ENCODE data around the gene PPP2R2D.
"Not testable (repeated sequence)": the region's sequence is repeated elsewhere in the genome, so short reads cannot be mapped to it uniquely, and the experiment has no call there.

The PPP2R2D gene

DNA sequence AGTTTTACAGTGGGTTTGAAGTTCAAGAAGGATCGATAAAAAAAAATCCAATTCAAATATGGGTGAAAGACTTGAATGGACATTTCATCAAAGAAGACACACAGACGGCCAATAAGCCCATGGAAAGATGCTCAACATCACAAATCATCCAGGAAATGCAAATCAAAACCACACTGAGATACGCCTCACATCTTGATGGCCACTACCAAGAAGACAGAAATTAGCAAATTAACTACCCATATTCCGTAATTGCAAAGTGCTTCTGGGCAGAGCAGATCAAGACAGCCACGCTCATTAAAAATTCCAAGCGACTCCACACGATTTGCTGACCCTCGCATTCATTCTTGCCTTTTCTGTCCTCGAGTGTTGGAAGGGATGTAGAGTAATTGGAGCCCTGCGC, 34.1 kb upstream of the PPP2R2D start:
- no peak for DNase-seq (ENCODE audit: low read depth in 2 of 3, low spot score in 1 of 3)

DNA sequence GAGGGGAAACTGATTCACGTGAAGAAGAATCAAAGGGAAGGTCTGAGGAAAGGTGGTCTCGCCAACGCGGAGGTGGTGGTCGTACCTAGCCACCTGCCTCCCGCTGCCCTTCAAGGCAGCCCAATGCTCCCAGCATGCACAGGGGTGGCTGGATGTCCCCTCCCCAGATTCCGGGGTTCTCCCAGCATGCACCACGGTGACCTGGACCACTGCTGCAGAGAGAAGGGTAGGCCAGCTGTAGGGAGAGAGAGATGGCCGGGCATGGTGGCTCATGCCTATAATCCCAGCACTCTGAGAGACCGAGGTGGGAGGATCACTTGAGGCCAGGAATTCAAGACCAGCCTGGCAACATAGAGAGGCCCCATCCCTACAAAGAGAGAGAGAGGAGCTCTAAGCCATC, 32.4 kb upstream of the PPP2R2D start:
- DNase-seq (ENCODE audit: low read depth in 2 of 3, low spot score in 1 of 3), result no peak

DNA sequence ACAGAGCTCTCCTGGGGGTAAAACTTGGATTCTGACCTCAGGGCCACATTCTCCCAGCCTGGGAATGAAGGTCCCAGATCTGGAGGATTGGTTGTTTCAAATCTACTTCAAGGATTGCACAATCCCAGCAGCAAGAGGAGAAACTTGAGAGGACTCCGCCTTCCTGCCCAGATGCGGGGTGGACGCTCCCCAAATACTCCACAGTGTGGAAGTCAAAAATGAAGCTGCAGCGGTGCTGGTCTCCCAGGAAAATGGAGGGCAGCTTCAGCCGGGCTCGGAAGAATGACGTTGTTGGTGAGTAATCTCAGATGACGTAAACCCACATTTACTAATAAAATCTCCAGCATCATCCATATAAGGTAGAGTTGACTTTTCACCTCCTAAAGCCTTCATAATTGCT, 31.5 kb upstream of the PPP2R2D start:
- DNase-seq (ENCODE audit: low read depth in 2 of 3, low spot score in 1 of 3), result no peak

DNA sequence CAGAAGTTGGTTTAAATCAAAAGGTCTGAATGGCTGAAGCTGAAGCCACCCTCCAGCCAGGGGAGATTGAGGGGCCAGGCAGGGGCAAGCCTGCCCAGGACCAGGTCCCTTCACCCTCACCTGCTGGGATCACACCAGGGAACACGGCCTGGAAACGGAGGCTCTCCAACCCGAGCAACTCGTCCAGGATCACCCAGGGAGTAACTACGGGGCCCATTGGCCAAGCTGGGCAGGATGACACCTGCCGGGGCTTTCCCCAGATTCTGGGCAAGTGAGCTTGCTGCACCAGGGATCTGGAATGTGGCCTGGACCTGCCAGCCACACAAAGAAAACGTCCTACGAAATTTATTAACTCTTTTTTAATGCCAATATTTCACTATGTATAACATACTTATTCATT, 30.4 kb upstream of the PPP2R2D start:
- DNase-seq (ENCODE audit: low read depth in 2 of 3, low spot score in 1 of 3), result no peak

DNA sequence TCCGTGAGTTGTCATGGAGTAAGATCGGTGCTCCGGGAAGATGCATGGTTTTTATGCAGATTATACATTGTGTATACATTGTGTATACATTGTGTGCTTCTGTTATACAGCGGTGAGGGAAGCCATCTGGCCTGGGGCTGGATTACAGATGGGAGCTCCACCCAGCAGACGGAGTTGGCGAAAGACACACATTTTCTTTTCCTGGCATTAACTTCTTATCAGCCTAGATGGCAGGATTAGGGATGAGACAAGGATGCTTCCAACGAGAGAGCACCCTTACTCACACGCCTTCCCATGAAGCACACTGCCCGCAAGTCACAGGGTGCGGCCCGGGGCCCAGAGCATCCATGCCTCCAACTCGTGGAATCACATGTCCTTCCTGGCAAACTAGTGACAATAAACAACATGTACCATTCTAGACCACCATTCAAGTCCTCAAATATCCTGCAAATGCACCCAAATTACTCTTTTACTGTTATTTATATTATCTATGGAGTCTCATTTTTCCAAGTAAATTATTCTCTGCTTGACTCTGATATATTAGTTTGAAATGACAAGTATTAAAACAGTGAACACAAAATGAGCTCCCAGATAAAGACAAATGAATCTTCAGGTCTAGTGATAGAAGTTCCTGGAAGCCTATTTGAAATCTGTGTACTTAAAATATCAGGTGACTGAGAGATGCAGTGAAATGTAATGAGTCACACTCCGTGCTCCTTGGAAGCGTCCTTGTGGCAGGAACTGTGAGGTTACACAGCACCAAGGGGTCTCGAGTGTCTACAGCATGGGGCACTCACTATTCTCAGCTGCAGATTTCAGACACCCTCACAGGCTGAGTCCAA, 29.8 kb upstream of the PPP2R2D start:
- DNase-seq (ENCODE audit: low read depth in 2 of 3, low spot score in 1 of 3), result no peak

DNA sequence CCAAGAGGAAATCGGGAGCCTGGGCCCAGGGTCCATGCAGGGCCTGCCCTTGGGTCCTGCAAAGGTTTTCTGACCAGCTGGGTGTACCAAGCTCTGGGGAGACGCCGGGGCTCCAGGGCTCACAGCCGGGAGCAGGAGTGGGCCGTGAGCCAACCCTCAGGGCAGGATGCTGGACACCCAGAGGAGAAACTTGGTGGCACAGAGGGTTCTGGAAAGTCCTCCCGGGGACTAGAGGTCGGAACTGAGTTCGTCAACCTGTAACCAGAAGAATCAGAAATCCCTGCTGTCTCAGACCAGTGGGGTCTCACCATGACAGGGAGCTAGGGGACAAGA, 29.2 kb upstream of the PPP2R2D start:
- no peak for DNase-seq (ENCODE audit: low read depth in 2 of 3, low spot score in 1 of 3)

DNA sequence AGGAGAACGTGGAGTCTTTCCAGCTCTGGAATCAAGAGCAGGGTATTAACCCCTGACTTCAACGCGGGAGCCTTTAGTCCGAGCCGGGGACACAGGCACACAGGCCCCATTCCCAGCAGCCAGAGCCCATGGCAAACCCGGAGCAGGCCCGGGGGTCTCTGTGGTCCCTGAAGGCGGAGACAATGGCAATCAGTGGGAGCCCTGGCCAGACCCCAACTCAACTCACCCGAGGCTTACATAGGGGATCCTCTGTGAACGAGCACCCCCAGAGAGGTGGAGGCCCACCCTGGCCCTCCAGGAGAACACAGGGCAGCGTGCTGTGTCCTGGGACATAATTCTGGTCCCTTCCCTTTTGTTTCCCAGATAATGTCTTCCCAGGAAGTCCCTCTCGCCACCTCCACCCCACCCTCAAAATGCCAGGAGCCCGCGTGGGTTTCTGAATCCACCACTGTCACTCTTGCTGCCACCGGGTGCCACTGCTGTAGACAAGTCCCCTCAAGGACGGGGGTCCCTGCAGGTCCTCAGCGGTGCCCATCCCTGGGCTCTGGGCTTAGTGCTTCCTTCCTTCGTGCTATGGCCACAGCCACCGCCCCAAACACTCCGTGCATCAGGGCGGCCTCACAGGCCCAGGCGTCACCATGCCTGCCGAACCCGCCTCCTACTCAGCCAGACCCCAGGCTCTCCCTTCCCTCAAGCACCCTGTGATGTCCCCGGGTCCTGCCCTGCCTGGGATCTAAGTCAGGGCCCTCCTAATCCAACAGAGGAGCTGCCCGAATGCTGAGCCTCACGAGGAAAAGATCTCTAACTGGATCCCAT, 28.6 kb upstream of the PPP2R2D start:
- DNase-seq (ENCODE audit: low read depth in 2 of 3, low spot score in 1 of 3), result no peak

DNA sequence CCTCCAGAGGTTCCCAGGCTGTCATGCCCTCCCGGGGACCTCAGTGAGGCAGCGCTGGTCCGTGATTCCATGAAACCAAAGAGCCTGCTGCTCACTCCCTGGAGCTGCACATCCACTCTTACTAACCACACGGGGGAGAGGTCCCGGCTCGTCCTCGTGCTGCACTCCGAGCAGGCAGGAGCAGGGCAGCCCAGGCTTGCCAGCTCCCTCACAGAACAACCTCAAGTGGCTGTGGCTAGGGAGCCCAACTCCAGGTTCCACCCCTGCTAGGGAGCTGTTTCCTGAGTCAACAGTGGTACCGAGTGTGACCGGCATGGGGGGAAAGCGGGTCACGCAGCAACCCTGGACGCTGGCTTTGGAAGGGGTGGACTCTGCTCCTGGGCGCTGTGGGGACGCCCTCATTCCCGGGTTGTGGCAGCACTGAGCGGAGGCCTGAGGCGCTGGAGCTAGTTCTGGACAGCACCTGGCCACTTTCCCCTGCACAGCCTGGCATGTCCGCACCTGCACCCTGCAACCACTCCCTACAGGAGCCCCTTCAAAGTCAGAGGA, 27.9 kb upstream of the PPP2R2D start:
- DNase-seq (ENCODE audit: low read depth in 2 of 3, low spot score in 1 of 3), result no peak

DNA sequence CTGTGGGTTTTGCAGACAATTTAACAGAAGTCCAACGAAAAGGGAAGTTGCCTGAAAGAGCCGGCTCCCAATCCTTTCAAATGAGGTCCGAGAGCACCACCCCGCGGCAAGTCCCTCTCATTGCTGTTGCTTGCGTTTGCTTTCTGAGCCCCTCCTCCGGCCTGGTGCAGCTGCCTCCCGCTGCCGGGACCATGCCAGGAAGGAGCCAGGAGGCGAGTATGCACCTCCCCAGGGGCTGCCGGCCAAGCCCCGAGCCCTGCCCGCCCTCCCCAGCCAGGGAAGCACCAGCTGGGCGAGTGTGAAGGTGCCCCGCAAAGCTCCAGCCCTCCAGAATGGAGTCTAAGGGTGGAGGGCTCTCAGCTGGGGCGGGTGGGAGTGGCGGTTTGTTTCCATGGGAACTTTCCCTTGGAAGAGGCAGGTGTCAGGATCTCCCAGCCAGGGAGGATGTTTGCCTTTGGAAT, 25.8 kb upstream of the PPP2R2D start:
- DNase-seq (ENCODE audit: low read depth in 2 of 3, low spot score in 1 of 3), result peak; percentile 45 to 69 (median 62)

DNA sequence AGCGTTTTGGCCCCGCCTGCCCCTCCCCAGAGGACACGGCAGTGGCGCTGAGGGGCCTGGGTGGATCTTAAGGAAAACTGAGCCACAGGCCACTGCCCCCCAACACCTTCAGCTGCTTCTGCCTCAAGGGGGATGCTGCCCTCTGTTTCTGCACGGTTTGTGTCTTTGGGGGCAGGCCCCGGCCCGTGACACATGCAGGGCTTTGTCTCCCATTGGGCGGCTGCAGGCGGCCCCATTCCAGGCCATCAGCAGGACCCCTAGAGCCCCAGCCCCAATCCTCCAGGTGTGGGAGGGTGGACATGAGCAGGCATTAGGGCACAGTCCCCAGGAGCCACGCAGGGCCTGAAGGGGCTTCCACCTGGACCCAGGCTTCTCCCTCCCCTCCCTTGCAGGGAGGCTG, 25.3 kb upstream of the PPP2R2D start:
- no peak for DNase-seq (ENCODE audit: low read depth in 2 of 3, low spot score in 1 of 3)

DNA sequence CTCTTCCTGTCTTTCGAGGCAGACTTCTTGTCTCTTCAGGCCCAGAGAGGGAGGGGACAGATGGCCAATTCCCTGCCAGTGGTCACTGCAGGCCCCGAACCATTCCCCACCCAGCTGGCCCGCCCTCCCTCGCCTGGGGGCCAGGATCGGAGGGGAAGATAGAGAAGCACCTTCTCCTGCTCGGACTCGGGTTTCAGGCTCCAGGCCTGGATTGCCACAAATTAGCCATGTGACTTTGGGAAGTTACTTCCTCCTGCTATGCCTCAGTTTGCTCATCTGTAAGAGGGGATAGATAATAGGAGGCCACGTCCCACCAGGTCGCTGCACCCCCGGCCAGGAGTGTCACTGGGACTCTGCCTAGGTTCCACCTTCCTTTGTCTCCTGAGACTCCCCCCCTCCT, 24.8 kb upstream of the PPP2R2D start:
- DNase-seq (ENCODE audit: low read depth in 2 of 3, low spot score in 1 of 3), result no peak

DNA sequence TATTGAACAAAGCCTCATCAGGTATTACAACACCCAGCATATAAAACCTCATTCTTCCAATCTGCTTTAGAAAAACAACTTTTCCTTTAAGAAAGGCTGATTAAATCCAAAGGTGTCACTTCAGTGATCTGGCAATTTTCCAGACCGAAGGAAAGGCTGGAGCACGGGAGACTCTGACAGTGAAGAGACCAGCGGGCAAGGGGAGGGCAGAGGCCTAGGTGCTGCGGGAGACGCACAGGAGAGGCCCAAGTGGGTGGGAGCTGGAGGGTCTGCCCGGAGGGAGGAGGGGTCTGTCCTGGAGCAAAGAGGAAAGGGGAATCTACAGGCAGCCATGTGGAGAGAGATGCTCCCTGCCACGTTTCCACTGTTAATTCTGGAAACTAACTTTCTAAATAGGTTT, 24.3 kb upstream of the PPP2R2D start:
- DNase-seq (ENCODE audit: low read depth in 2 of 3, low spot score in 1 of 3), result no peak

DNA sequence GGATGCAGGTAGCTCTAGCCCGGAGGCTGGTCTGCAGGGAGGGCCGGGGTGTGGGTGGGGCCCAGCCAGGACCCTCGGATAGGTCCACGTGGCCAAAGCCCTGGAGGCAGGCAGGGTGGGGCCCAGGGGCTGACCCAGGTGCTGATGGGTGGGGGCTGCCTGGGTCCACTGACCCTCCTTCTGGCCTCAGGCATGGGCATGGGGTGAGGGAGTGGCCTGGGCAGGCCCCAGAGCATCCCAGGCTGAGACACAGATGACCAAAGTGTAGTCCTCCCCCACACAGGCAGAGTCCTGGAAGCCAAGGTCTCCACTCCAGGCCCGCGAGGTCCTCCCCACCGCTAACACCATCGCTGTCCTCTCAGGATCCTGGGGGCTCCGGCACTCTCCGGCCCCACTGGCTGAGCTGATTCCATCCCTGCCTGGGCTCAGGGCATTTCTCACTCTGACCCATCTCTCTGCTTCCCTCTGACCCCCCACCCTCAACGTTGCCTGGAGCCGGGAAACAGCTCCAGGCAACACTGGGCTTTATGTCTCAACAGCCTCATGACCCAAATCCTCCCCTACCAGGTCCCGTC, 20.7 kb upstream of the PPP2R2D start:
- DNase-seq (ENCODE audit: low read depth in 2 of 3, low spot score in 1 of 3), result no peak

DNA sequence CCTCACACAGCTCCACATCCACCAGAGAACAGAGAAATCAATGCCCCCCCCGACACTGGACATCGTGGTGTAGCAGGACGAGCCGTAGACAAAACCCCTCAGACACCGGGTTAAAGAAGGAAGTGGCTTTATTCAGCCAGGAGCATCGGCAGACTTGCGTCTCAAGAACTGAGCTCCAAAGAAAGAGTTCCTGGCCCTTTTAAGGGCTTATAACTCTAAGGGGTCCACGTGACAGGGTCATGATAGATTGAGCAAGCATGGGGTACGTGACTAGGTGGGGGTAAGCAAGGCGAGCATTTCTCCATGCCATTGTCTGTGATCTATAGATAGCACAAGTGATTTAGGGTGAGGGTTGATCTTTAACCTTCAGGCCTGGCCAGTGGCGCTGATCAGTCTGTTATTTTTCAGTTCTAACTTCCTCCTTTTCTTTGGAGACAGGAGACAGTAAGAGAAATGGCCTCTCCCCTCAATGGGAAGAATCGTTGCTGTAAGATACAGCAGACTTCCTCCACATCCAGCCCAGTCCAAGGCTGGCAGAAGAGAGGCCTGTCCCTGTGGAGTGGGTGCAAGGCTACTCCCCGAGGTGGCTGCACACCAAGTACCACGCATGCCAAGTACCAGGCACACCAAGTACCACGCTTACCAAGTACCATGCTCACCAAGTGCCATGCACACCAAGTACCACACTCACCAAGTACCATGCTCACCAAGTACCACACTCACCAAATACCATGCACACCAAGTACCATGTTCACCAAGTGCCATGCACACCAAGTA, 19.5 kb upstream of the PPP2R2D start:
- no peak for DNase-seq (ENCODE audit: low read depth in 2 of 3, low spot score in 1 of 3)

DNA sequence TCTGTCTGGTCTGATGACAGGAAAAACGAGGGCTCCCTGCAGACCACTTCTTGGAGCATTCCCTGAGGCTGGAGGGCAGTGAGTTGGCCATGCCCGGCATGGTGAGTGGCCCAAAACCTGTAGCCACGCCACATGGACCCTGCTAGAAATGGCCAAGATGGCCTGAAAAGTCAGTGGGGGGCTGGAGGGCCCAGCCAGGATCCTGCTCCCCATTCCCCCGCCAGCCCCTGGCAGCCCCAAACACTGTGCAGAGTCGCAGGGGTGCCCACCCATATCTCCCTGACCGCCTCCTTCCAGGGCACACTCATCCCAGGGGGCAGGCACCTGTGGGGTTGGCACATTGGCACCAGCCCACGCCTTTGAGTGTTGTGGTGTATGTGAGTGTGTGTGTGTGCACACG, 18.7 kb upstream of the PPP2R2D start:
- no peak for DNase-seq (ENCODE audit: low read depth in 2 of 3, low spot score in 1 of 3)

DNA sequence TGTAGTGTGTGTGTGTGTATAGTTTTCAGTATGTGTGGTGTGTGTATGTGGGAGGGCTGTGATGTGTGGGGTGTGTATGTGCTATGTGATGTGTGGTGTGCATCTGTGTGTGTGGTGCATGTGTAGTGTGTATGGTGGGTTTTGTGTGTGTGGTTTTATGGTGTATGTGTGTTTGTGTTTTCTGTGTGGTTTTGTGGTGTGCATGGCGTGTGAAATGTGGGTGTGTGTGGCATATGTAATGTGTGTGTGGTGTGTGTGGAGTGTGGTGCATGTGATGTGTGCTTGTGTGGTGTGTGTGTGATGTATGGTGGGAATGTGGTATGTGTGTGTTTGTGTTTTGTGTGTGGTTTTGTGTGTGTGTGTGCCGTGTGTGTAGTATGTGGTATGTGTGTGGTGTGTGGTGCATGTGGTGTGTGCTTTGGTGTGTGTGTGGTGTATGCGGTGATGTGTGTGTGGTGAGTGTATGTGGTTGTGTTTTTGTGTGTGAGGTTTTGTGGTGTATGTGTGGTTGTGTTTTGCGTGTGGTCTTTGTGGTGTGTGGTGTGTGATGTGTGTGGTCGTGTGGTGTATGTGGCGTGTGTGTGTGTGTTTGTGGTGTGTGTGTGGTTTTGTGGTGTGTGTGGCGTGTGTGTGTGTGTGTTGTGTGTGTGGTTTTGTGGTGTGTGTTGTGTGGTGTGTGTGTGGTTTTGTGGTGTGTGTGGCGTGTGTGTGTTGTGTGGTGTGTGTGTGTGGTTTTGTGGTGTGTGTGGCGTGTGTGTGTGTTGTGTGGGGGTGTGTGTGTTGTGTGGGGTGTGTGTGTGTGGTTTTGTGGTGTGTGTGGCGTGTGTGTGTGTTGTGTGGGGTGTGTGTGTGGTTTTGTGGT, 18.0 kb upstream of the PPP2R2D start:
- DNase-seq (ENCODE audit: low read depth in 2 of 3, low spot score in 1 of 3), result no peak

DNA sequence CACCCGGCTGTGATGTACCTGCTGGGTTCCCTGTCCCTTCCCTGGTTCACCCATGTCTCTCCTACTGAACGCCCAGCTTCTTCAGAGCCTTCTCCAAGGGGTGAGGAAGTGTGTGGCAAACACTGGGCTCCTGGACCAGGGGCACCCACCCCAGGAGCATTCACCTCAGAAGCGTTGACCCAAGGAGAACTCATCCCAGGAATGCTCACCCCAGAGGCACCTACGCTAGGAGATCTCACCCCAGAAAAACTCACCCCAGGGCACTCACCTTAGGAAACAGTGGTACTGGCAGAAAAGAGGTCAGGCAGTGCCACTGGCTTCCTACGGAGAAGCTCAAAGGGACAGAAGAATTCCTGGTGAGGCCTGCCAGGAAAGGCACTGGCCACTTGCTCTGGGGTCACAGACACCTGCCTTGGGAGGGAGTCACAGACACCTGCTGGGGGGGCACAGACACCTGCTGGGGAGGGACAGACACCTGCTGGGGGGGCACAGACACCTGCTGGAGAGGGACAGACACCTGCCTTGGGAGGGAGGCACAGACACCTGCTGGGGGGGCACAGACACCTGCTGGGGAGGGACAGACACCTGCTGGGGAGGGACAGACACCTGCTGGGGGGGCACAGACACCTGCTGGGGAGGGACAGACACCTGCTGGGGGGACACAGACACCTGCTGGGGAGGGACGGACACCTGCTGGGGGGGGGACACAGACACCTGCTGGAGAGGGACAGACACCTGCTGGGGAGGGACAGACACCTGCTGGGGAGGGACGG, 17.0 kb upstream of the PPP2R2D start:
- DNase-seq (ENCODE audit: low read depth in 2 of 3, low spot score in 1 of 3), result not testable (repeated sequence)

DNA sequence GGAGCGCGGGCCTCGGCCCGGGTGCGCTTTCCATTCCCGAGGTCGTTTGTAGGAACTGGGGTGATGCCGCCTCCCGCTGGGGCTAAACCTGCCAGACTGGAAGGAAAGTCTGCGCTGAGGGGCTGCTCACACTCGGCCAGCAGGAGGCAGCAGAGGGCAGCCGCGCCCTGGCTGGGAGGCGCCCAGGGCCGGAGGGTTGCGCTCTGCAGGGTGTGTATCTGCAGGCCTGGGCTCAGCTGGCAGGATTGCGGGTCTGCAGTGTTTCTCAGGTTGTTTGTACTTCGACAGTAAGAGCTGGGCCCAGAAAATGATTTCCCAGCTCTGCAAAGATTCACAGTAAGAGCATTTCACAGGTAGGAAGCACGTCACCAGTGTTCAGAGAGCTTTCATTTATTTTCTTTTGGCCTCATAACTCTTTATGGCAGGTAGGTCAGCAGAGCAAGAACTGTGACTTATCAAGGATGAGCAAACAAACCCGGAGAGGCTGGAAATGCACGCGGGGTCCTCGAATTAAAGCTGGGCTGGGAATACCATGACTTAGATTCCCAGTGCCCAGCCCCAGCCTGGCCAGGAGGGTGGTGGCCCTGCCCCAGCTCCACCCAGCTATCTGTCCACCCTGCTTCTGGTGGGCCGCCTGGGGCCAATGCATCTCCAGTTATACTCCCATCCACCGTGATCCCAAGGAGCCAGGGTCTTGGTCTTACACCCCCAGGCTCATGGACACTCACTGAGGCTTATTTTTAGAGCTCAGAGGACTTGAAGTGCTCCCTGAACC, 15.2 kb upstream of the PPP2R2D start:
- peak; percentile 65 to 80 (median 74) for DNase-seq (ENCODE audit: low read depth in 2 of 3, low spot score in 1 of 3)

DNA sequence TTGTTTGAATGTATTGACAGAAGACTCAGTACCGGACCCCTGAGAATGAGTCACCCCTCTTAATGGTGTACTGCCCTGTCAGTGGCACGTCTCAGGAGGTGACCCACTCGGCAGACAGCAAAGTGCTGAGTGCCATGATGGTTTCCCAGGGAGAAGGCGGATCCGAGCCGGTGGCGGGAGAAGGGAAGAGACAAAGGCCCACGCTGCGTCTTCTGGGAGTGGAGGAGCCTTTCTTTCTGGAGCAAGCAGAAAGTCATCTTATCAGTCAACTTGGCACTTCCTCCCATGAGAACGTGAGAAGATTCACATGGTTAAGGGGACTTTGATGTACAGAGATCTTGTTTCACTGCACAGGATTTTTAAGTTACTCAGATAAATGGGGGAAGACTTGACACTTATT, 14.6 kb upstream of the PPP2R2D start:
- DNase-seq (ENCODE audit: low read depth in 2 of 3, low spot score in 1 of 3), result no peak
